HuH-7 (cell line): Measurements from ENCODE around the gene RGS18.
"Not testable (repeated sequence)": the region's sequence is repeated elsewhere in the genome, so short reads cannot be mapped to it uniquely, and the experiment has no call there.

Experiments used
- DNase-seq: peaks from one replicate; pipeline ENCODE4 v3.0.0; 2011; ENCODE audit warnings: low spot score

Gene RGS18

GRCh38 chr1:192167011-192167410 is 8.7 kb downstream of the RGS18 start:
- DNase-seq, result no peak

GRCh38 chr1:192167911-192168700 is 9.8 kb downstream of the RGS18 start:
- DNase-seq, result no peak

- no peak for DNase-seq
Measured at GRCh38 chr1:192168964-192169363, 10.7 kb downstream of the RGS18 start.

- DNase-seq, result no peak
Measured at GRCh38 chr1:192170196-192170984, 12.1 kb downstream of the RGS18 start.

- no peak for DNase-seq
Measured at GRCh38 chr1:192171123-192171522, 12.9 kb downstream of the RGS18 start.

GRCh38 chr1:192175971-192176370 is 17.7 kb downstream of the RGS18 start:
- DNase-seq, result no peak

- no peak for DNase-seq
Measured at GRCh38 chr1:192183788-192184187, 25.5 kb downstream of the RGS18 start.

GRCh38 chr1:192186197-192186596 is 27.9 kb downstream of the RGS18 start:
- DNase-seq, result no peak

GRCh38 chr1:192190066-192190465 is 31.8 kb downstream of the RGS18 start:
- no peak for DNase-seq

- DNase-seq, result no peak
Measured at GRCh38 chr1:192201303-192201702, 43.0 kb downstream of the RGS18 start.

GRCh38 chr1:192224396-192224795 is 66.1 kb downstream of the RGS18 start:
- DNase-seq, result no peak

- DNase-seq, result no peak
Measured at GRCh38 chr1:192224846-192225245, 66.6 kb downstream of the RGS18 start.

GRCh38 chr1:192225266-192225665 is 67.0 kb downstream of the RGS18 start:
- no peak for DNase-seq

GRCh38 chr1:192225703-192226102 is 67.4 kb downstream of the RGS18 start:
- DNase-seq, result no peak

- DNase-seq, result no peak
Measured at GRCh38 chr1:192227330-192227729, 69.1 kb downstream of the RGS18 start.

GRCh38 chr1:192227980-192228379 is 69.7 kb downstream of the RGS18 start:
- not testable (repeated sequence) for DNase-seq

GRCh38 chr1:192232817-192233417 is 74.7 kb downstream of the RGS18 start:
- DNase-seq, result no peak

- DNase-seq, result no peak
Measured at GRCh38 chr1:192235127-192235526, 76.9 kb downstream of the RGS18 start.
